GM18511 (cell line): Measurements from ENCODE around the gene ZIC4.

ENCODE experiments used
- ATAC-seq: cut with Tn5 transposase; IDR thresholded peaks from one replicate; pipeline ENCODE4 v1.9.1; 2021; ENCODE audit warnings: mild to moderate bottlenecking, moderate library complexity; ENCODE audit not compliant: unreplicated experiment

ZIC4 gene

DNA sequence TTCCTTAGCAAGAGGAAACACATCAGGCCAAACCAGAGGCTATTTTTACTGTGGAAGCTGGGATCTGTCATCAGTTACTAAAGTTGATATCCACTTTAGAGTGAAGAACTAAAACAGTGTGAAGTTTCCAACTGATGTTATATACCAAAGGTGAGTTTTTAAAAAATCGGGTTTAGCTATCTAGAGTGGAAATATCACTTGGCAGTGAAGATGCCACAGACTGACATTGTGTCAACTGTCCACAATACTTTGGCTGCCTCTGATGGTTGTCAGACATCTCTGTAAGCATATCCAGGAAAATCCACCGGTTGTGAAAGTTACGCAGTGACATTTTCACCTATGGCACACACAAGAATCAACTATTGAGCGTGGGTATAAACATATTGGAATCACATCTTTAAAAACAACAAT is 12.0 kb upstream of the ZIC4 start:
- ATAC-seq = no peak

- ATAC-seq = no peak
These were observed 11.4 kb upstream of the ZIC4 start for GRCh38 chr3:147417551-147418295.

- no peak for ATAC-seq
These were observed 10.6 kb upstream of the ZIC4 start for GRCh38 chr3:147416931-147417330.

DNA sequence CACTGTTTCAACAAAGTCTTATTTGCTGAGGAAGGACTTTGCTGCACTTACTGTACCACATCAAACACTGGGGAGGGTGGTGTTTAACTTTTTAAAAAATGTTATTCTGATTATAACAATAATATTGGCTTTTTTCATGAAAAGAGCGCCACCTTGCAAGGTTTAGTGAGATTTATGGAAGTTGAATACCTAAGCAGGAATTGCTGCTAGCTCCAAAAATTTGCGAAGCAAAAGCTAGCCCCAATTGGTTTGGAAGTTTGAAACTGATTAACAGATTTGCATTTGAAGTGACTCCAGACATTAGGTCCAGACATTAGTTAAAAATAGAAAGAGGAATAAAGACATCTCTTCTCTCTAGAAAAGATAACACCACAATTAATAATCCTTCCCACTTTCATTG is 9.5 kb upstream of the ZIC4 start:
- ATAC-seq = no peak

DNA sequence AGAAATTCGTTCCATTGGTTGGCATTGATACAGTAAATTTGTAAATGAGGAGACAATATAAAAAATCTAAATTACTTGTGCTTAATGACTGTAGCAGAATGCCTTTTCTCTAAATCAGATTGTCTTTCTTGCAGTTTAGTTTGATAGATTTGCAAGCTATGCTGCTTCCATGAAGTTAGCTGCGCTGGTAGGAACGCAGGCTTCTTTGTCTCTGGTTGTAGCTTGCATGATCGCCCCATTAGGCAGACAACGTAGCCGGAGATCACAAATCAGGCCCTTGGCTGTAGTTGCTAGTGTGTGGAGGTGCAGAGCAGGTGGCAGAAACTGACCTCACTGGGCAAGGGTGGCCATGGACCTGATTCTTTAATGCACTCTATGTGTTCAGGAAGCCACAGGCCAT is 8.9 kb upstream of the ZIC4 start:
- ATAC-seq = no peak

DNA sequence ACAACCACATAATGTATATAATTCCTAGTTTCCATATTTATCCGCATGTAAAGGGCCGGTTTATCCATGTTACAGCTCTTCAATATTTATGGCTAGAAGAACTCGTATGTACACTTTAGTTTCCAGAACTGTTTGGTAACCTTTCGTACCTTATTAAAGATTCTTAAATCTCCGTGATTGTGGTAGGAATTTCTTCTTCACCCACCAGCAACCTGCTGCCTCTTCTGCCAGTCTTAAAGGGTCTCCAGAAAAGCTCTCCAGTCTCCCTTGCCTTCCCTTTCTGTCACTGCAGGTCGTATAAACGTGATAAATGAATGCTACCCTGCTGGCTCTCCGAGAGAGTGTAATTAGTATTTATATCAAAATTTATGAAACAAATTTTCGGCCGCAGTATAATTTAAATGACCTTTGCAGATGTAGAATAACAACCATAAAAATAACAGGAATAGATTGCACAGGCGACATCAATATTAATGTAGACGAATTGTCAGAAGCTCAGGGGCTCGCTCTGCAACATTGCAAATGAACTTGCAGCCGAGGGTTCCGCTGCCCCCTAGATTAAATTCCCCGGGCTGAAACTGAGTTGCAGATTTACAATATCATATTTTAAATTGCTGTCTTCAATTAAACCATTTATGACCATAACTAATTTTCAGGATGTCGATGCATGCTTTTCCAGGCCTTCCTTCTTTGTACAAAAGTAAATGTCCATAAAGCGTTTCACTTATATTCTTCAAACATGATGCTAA is 8.2 kb upstream of the ZIC4 start:
- no peak for ATAC-seq

GRCh38 chr3:147413686-147414389 is 7.5 kb upstream of the ZIC4 start:
- ATAC-seq = no peak

- ATAC-seq = no peak
These were observed 6.8 kb upstream of the ZIC4 start for GRCh38 chr3:147412917-147413685.

DNA sequence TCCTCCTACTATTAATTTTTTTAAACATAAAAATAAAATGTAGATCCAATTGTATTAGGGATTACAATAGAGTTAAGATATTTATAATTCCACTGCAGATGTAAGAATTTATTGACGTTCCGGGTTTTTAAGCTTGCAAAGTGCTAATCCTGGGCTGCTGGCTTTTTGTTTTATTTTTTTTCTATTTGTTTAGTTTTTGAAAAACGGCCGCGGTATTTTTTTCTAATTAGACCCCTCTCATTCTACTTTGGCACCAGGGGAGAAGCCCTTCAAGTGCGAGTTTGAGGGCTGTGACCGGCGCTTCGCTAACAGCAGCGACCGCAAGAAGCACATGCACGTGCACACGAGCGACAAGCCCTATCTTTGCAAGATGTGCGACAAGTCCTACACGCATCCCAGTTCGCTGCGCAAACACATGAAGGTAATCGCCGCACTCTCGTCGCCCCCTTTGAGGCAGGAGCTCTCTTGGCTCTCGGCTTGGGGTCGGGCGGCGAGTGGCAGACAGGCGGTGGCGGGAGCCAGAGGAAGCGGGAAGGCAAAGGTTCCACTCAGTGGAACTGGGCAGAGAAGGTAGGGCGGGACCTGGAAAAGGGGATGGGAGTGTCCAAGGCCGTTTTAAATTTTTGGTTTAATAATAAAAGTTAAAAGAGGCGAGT is 6.0 kb upstream of the ZIC4 start:
- no peak for ATAC-seq

DNA sequence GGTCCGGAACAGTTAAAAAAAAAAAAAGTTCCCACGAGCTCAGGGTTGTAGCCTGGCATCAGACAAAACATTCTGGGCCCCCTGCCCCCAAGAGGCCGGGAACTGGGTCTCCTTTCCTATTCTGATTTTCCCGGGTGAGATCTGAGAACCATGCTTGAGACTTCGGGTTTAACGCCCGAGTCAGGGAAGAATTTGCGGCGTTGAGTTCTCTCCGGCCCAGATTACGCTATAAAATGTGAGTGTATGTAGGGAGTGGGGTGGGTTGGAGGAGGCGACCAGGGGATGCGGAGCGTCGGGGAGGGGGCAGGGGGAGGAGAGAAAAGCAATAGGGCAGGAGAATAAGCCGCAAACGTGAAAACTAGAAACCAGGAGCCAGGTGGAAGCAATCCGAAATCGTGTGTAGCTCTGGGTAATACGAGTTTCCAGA is 5.5 kb upstream of the ZIC4 start:
- no peak for ATAC-seq

- ATAC-seq = no peak
These were observed 5.0 kb upstream of the ZIC4 start for GRCh38 chr3:147411238-147411814.

- ATAC-seq = no peak
These were observed 4.3 kb upstream of the ZIC4 start for GRCh38 chr3:147410526-147411237.

DNA sequence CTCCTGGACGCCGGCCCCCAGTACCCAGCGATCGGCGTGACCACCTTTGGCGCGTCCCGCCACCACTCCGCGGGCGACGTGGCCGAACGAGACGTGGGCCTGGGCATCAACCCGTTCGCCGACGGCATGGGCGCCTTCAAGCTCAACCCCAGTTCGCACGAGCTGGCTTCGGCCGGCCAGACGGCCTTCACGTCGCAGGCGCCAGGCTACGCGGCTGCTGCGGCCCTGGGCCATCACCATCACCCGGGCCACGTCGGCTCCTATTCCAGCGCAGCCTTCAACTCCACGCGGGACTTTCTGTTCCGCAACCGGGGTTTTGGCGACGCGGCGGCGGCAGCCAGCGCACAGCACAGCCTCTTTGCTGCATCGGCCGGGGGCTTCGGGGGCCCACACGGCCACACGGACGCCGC is 3.8 kb upstream of the ZIC4 start:
- ATAC-seq = no peak

DNA sequence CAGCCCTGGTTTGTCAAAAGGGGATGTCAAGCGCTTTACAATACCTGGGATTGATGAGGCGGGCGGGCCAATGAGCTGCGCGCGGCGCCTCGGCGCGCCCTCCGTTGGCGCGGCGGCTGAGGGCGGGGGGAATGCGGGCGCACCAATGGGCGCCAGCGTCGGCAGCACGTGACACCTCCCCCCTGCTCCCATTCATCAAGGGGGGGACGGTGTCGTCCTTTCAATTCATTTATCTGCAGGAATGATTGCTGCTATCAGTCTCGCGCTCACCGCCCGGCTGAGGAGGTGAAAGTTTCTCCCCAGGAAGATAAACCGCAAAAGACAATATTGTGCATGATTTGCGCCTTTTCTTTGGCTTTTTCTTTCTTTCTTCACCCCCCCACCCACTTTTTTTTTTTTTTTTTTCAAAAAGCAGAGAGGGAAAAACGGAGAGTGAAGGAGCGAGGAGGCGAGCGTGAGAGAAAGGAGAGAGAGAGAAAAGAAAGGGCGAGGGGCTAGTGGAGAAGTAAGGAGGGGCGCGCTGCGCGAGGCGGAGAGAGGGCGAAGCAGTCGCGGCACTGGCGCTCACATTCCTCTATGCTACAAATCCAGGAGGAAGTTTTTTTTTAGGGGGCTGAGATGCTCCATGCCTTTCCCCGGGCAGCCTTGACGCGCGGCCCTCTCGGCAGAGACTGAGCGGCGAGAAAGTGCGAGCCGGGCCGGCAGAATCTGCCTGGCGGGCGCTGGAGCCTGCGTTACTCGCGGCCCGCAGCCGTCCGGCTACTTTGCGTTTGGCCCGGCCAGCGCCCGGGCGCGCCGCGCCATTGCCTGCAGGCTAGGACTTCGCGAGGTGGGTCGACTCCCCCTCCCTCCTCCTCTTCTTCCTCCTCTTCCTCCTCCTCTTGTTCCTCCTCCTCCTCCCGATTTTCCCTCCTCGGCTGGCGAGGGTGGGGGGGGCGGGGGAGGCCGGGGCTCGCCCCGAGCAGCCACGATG is 3.1 kb upstream of the ZIC4 start, which contains the start of gene ZIC1:
Gene ZIC1, plus strand, starts transcription at position 223 of the 973 bp plus-strand sequence. Its CDS starts 748 bp downstream, at position 971.
- ATAC-seq = no peak

- no peak for ATAC-seq
These were observed 2.1 kb upstream of the ZIC4 start for GRCh38 chr3:147408188-147409100.

- ATAC-seq = no peak
These were observed 1.3 kb upstream of the ZIC4 start for GRCh38 chr3:147407498-147408187.

DNA sequence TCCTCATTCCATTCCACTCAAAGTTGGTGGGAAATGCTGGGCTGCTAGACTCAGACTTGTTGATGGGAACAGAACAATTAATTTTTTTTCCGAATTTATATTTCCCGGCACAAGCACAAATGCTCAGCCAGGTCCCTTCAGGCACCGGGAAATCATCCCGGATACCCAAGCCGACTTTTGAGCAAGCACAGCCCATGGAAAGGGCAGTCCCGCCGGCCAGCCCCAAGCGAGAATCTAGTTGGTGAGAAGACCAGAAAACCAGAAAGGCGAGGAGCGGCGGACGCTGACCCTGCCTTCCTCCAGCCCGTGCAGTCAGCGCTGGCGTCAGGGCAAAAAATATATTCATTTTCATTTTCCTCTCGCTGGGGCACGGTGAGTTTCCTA is 763 bp upstream of the ZIC4 start:
- no peak for ATAC-seq
